Measurements from ENCODE around the gene RTN4IP1.

- TF ChIP-seq CTCF (conservative IDR thresholded peaks at IDR 0.05), result no peak
- no peak for TF ChIP-seq ZFX (IDR thresholded peaks at IDR 0.05)
Observed at GRCh38 chr6:106637051-106637716, 7.9 kb upstream of the RTN4IP1 start.
